ENCODE results near the gene CLEC6A. TPM values are rescaled to one million over a fixed set of nuclear protein-coding genes. Genes with fewer than 3 reads are reported as not detected.

CLEC6A gene
- total RNA-seq, 1 experiment from 2014 or later = not detected

GRCh38 chr12:8446642-8447547 lies 8.9 kb upstream of the CLEC6A start (continued):
- TF ChIP-seq EGR1 (IDR thresholded peaks at IDR 0.05; ENCODE audit: low read depth) = no peak

GRCh38 chr12:8449355-8449859 lies 6.4 kb upstream of the CLEC6A start:
- no peak for TF ChIP-seq TCF7L2 (IDR thresholded peaks at IDR 0.05; ENCODE audit: borderline replicate concordance, extremely low read depth, insufficient read depth, insufficient read length)
- BruUV-seq (replicated peaks) = no TSS peak
- no peaks in the 10 kb centered on the region for H3K4me1 ChIP-seq (ENCODE audit: control insufficient read depth in 1 of 2, insufficient read depth in 2 of 2, low read length in 2 of 2)
- no peak overlapping the region for H2AFZ ChIP-seq (ENCODE audit: low read depth, low read length, poor library complexity, severe bottlenecking)
- ATAC-seq (no peak), DNase-seq (ENCODE audit: low read depth, low spot score) (no peak)
- RAD21 ChIA-PET (ENCODE audit: low non-redundant PET in 1 of 2, low total read pairs in 2 of 2, uncharacterized antibody in 2 of 2, unreplicated experiment in 2 of 2) = no interaction called here
- H3K27me3 ChIP-seq (ENCODE audit: insufficient read depth, low read length) = peaks cover 29% of the 10 kb centered on the region
- no peaks in the 10 kb centered on the region for H3K79me2 ChIP-seq (ENCODE audit: insufficient read depth, low read length)
- H3K9me2 ChIP-seq (ENCODE audit: insufficient read depth) = no peaks in the 10 kb centered on the region
- no peaks in the 10 kb centered on the region for H3K36me3 ChIP-seq (ENCODE audit: control insufficient read depth in 1 of 2, insufficient read depth in 2 of 2, low read length in 2 of 2)
- no peak overlapping the region for H3K27ac ChIP-seq (ENCODE audit: low read depth, low read length)
- no peak overlapping the region for H3K9ac ChIP-seq (ENCODE audit: low read length)
- intact Hi-C loops (cut with micrococcal nuclease) = no loop called here
- POLR2A ChIA-PET = no interaction called here
- no peaks in the 10 kb centered on the region for H4K20me1 ChIP-seq (ENCODE audit: insufficient read depth)
- H3K4me2 ChIP-seq (ENCODE audit: low read length) = no peak overlapping the region
- CTCF ChIA-PET = no interaction called here
- H3K9me3 ChIP-seq (ENCODE audit: control insufficient read depth in 1 of 2, insufficient read depth in 1 of 2, low read depth in 1 of 2, low read length in 2 of 2) = no peaks in the 10 kb centered on the region
- H3K4me3 ChIP-seq (replicated peaks in 1 of 2; ENCODE audit: low read depth in 1 of 2, low read length in 2 of 2) = no peak overlapping the region

- DNase-seq (ENCODE audit: low read depth, low spot score) (no peak), ATAC-seq (no peak)
- RAD21 ChIA-PET (ENCODE audit: low non-redundant PET in 1 of 2, low total read pairs in 2 of 2, uncharacterized antibody in 2 of 2, unreplicated experiment in 2 of 2) = no interaction called here
- H3K4me2 ChIP-seq (ENCODE audit: low read length) = no peak overlapping the region
- no peaks in the 10 kb centered on the region for H3K9me3 ChIP-seq (ENCODE audit: control insufficient read depth in 1 of 2, insufficient read depth in 1 of 2, low read depth in 1 of 2, low read length in 2 of 2)
- no peaks in the 10 kb centered on the region for H3K36me3 ChIP-seq (ENCODE audit: control insufficient read depth in 1 of 2, insufficient read depth in 2 of 2, low read length in 2 of 2)
- no TSS peak for BruUV-seq (replicated peaks)
- H3K4me3 ChIP-seq (replicated peaks in 1 of 2; ENCODE audit: low read depth in 1 of 2, low read length in 2 of 2) = no peak overlapping the region
- no peaks in the 10 kb centered on the region for H4K20me1 ChIP-seq (ENCODE audit: insufficient read depth)
- H3K79me2 ChIP-seq (ENCODE audit: insufficient read depth, low read length) = no peaks in the 10 kb centered on the region
- H3K27me3 ChIP-seq (ENCODE audit: insufficient read depth, low read length) = peaks cover 41% of the 10 kb centered on the region
- TF ChIP-seq SP1 (IDR thresholded peaks at IDR 0.05; ENCODE audit: low read depth) (no peak), FOSL1 (IDR thresholded peaks at IDR 0.05; ENCODE audit: low read depth) (no peak), JUND (IDR thresholded peaks at IDR 0.05) (no peak)
- H3K9me2 ChIP-seq (ENCODE audit: insufficient read depth) = no peaks in the 10 kb centered on the region
- no peaks in the 10 kb centered on the region for H3K4me1 ChIP-seq (ENCODE audit: control insufficient read depth in 1 of 2, insufficient read depth in 2 of 2, low read length in 2 of 2)
- no peak overlapping the region for H2AFZ ChIP-seq (ENCODE audit: low read depth, low read length, poor library complexity, severe bottlenecking)
- no peak overlapping the region for H3K27ac ChIP-seq (ENCODE audit: low read depth, low read length)
- CTCF ChIA-PET = no interaction called here
- H3K9ac ChIP-seq (ENCODE audit: low read length) = no peak overlapping the region
- intact Hi-C loops (cut with micrococcal nuclease) = no loop called here
- POLR2A ChIA-PET = no interaction called here
Measured at GRCh38 chr12:8452036-8452435, 3.7 kb upstream of the CLEC6A start.

Data from HCT116 (cell line).